ENCODE data around the gene OR9A2. TPM values are rescaled to one million over a fixed set of nuclear protein-coding genes. Genes with fewer than 3 reads are reported as not detected.
"Not testable (repeated sequence)": the region's sequence is repeated elsewhere in the genome, so short reads cannot be mapped to it uniquely, and the experiment has no call there.

OR9A2 gene
- total and polyA plus RNA-seq, 12 donors: 0.25 TPM; not detected in 11

DNA sequence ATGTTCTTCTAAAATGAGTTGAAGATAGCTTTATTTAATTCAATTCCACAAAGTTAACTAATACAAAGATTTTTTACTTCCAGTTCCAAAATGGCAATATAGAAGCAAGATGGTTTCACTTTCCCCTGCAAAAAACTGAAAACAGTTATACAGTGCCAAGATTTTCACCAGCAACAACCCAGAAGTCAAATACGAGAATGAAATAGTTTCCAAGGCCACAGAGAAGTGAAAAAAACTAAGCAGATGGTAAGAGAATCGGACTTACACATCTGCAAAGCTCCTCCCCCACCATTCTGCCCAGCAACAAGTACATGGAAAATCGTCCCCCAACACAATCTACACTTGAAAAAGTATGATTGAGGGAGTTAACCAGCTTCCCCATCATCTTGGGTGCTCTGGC, 34.5 kb downstream of the OR9A2 start:
- no peak for DNase-seq
- TF ChIP-seq CTCF (IDR thresholded peaks at IDR 0.05): no peak
- 30 to 45% methylated on average over 3 of the region's 3 CpGs for whole genome bisulfite sequencing, 2 donors
- intact Hi-C loops (cut with DNase I): loop anchor here in 1 of 10 donors (10.0 kb wide), 1 partner anchor 108 kb away; the partner anchor contains the start of gene TRPV6
- no peak overlapping the region for H3K4me3 ChIP-seq
- no peak for ATAC-seq
- H3K27ac ChIP-seq: no peak overlapping the region
- H3K27me3 ChIP-seq: no peaks in the 10 kb centered on the region
- H3K4me1 ChIP-seq: no peaks in the 10 kb centered on the region
- H3K9me3 ChIP-seq: peaks cover 0 to 8% (median 0%) of the 10 kb centered on the region in 11 donors
- H3K36me3 ChIP-seq: no peaks in the 10 kb centered on the region

DNA sequence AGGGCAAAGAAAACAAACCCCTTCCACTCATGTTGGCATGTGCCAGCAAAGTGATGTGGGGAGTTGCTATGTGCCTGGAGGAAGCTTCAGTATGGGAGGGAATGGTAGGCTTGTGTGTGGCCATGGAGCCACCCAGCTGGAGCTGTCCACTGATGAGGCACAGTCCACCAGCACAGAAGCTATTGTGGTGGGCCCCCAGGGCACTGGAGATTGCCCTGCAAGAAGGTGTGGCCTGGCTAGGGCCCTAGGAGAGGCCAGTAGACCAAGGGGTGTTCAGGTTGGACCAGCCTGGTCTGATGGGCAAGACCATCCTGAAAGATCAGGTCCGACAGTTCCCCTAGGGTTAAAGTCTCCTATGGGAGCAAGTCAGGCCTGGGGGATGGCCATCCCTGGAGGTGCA, 42.6 kb downstream of the OR9A2 start:
- H3K27ac ChIP-seq: no peak overlapping the region

GRCh38 chr7:142983825-142984224, 43.1 kb downstream of the OR9A2 start:
- no peak for ATAC-seq
- Histone ChIP-seq H3K36me3 (no peaks in the 10 kb centered on the region), H3K27ac (no peak overlapping the region), H3K4me1 (no peaks in the 10 kb centered on the region), H3K9me3 (peaks cover 0 to 26% (median 0%) of the 10 kb centered on the region in 11 donors), H3K27me3 (no peaks in the 10 kb centered on the region), H3K4me3 (no peak overlapping the region)
- intact Hi-C loops (cut with DNase I): no loop called here
- 85 to 87% methylated on average over 1 of the region's 1 CpG for WGBS, 2 donors
- no peak for TF ChIP-seq CTCF (IDR thresholded peaks at IDR 0.05)
- no peak for DNase-seq

More for the DNA sequence above, 42.6 kb downstream of the OR9A2 start:
- no peaks in the 10 kb centered on the region for H3K36me3 ChIP-seq
- peaks cover 0 to 21% (median 0%) of the 10 kb centered on the region in 11 donors for H3K9me3 ChIP-seq
- WGBS, 2 donors: 97 to 100% methylated on average over 1 of the region's 1 CpG
- no peak overlapping the region for H3K4me3 ChIP-seq
- no peaks in the 10 kb centered on the region for H3K4me1 ChIP-seq
- H3K27me3 ChIP-seq: no peaks in the 10 kb centered on the region
- no peak for DNase-seq
- intact Hi-C loops (cut with DNase I): no loop called here
- TF ChIP-seq CTCF (IDR thresholded peaks at IDR 0.05): no peak
- ATAC-seq: peak in 1 of 8 donors; percentile 30

GRCh38 chr7:142978402-142978801, 48.5 kb downstream of the OR9A2 start:
- WGBS, 2 donors: 72 to 80% methylated on average over 4 of the region's 4 CpGs
- DNase-seq; H3K27me3 ChIP-seq; H3K4me3 ChIP-seq; H3K27ac ChIP-seq; intact Hi-C loops (cut with DNase I); H3K36me3 ChIP-seq; ATAC-seq; H3K4me1 ChIP-seq: not testable (repeated sequence)
- peaks cover 0 to 40% (median 6%) of the 10 kb centered on the region in 11 donors for H3K9me3 ChIP-seq

Other genes with a start within 250 kb of the OR9A2 start
- 1 to 10 TPM in 8 of 10 donors, under 1 TPM in 2; 0.55 to 5.4 (median 2.6) TPM for gene EPHB6, start 172.1 kb downstream of the OR9A2 start, total RNA-seq
- gene EPHB6, start 172.1 kb downstream of the OR9A2 start, polyA plus RNA-seq: 10 to 100 TPM in 1 of 2 donors, 1 to 10 TPM in 1; 1.9 to 14.9 TPM
- gene TRPV6, start 141.4 kb downstream of the OR9A2 start, total RNA-seq: not detected
- gene TRPV6, start 141.4 kb downstream of the OR9A2 start, polyA plus RNA-seq: under 1 TPM in 1 of 2 donors, not detected in 1; 0.03 TPM
- not detected for gene TRPV5, start 93.4 kb downstream of the OR9A2 start, total RNA-seq
- not detected for gene TRPV5, start 93.4 kb downstream of the OR9A2 start, polyA plus RNA-seq
- not detected for gene LLCFC1, start 87.6 kb downstream of the OR9A2 start, total RNA-seq
- not detected for gene LLCFC1, start 87.6 kb downstream of the OR9A2 start, polyA plus RNA-seq
- gene KEL, start 64.8 kb downstream of the OR9A2 start, total RNA-seq: 1 to 10 TPM in 2 of 10 donors, under 1 TPM in 5, not detected in 3; 0.09 to 1.3 (median 0.65) TPM
- gene KEL, start 64.8 kb downstream of the OR9A2 start, polyA plus RNA-seq: under 1 TPM; 0.04 to 0.37 TPM
- gene OR6V1, start 25.2 kb upstream of the OR9A2 start, total RNA-seq: not detected
- not detected for gene OR6V1, start 25.2 kb upstream of the OR9A2 start, polyA plus RNA-seq
- gene PIP, start 104.9 kb upstream of the OR9A2 start, total RNA-seq: not detected
- gene PIP, start 104.9 kb upstream of the OR9A2 start, polyA plus RNA-seq: not detected
- gene TAS2R39, start 156.3 kb upstream of the OR9A2 start, total RNA-seq: not detected
- gene TAS2R39, start 156.3 kb upstream of the OR9A2 start, polyA plus RNA-seq: not detected
- gene TAS2R40, start 194.9 kb upstream of the OR9A2 start, total RNA-seq: not detected
- gene TAS2R40, start 194.9 kb upstream of the OR9A2 start, polyA plus RNA-seq: not detected
- gene GSTK1, start 236.3 kb upstream of the OR9A2 start, total RNA-seq: 100 to 1,000 TPM; 251 to 294 (median 269) TPM
- gene GSTK1, start 236.3 kb upstream of the OR9A2 start, polyA plus RNA-seq: 100 to 1,000 TPM; 136 to 317 TPM

Measured in heart right ventricle (tissue), 16 donors.